PC-3 (cell line): ENCODE data around the gene ARHGAP22. TPM values are rescaled to one million over a fixed set of nuclear protein-coding genes. Genes with fewer than 3 reads are reported as not detected.

Experiments
- ATAC-seq: fragments of 200-7000 bp; cut with Tn5 transposase; 2 replicates; pipeline ENCODE4 v1.9.1; 2020; ENCODE audit warnings: mild to moderate bottlenecking, moderate library complexity
- BruUV-seq: library from RNA; stranded (reverse); fragments of 400-500 nt; replicated peaks from 2 replicates; lab custom pipeline; 2021; lab: Mats Ljungman, UMichigan
- CTCF ChIA-PET: fragments of 300-600 bp; sonication (Branson Sonifier 250); formaldehyde crosslinking; loops from one replicate; lab custom pipeline; 2022; ENCODE audit warnings: antibody characterized with exemption; lab: Charles Lee
- POLR2A ChIA-PET: fragments of 300-600 bp; sonication (Branson Sonifier 250); formaldehyde crosslinking; loops from one replicate; lab custom pipeline; 2022; ENCODE audit warnings: antibody characterized with exemption; ENCODE audit not compliant: unreplicated experiment; lab: Charles Lee
- DNase-seq: peaks from one replicate; pipeline ENCODE4 v3.0.0-alpha.2; 2015
- H2AFZ ChIP-seq: fragments of 300-600 bp; sonication (generic); 2 replicates; pipeline ENCODE4 v1.6.0; 2016; ENCODE audit warnings: antibody characterized with exemption, low read length
- H3F3A ChIP-seq: fragments of 300-600 bp; sonication (generic); one replicate; pipeline ENCODE4 v1.6.0; 2017; ENCODE audit warnings: antibody characterized with exemption, low read length, control low read depth, mild to moderate bottlenecking; ENCODE audit not compliant: unreplicated experiment
- H3K27ac ChIP-seq: fragments of 300-600 bp; sonication (generic); 2 replicates; pipeline ENCODE4 v1.5.1; 2016; ENCODE audit warnings: mild to moderate bottlenecking, low read length
- H3K27me3 ChIP-seq: fragments of 300-600 bp; sonication (generic); 2 replicates; pipeline ENCODE4 v1.6.1; 2016; ENCODE audit warnings: low read length, mixed read lengths
- H3K36me3 ChIP-seq: fragments of 300-600 bp; sonication (generic); 2 replicates; pipeline ENCODE4 v1.6.1; 2016; ENCODE audit warnings: low read depth, mixed run types, low read length, mixed read lengths
- H3K4me1 ChIP-seq: fragments of 300-600 bp; sonication (generic); 2 replicates; pipeline ENCODE4 v1.5.1; 2016; ENCODE audit warnings: low read length; ENCODE audit not compliant: insufficient read depth
- H3K4me2 ChIP-seq: fragments of 300-600 bp; sonication (generic); 2 replicates; pipeline ENCODE4 v1.6.0; 2016; ENCODE audit warnings: low read length
- H3K4me3 ChIP-seq: fragments of 300-600 bp; sonication (generic); 2 replicates; pipeline ENCODE4 v1.5.1; 2016; ENCODE audit warnings: mild to moderate bottlenecking, low read length, mixed read lengths
- H3K79me2 ChIP-seq: fragments of 300-600 bp; sonication (generic); 2 replicates; pipeline ENCODE4 v1.6.1; 2017; ENCODE audit warnings: low read length, mixed read lengths
- H3K9ac ChIP-seq: fragments of 300-600 bp; sonication (generic); 2 replicates; pipeline ENCODE4 v1.6.0; 2016; ENCODE audit warnings: mild to moderate bottlenecking, low read length
- H3K9me2 ChIP-seq: fragments of 300-600 bp; sonication (generic); replicated peaks from 2 replicates; pipeline ENCODE4 v1.6.1; 2016; ENCODE audit warnings: mixed run types, low read length, mixed read lengths
- H3K9me3 ChIP-seq: fragments of 300-600 bp; sonication (generic); 2 replicates; pipeline ENCODE4 v1.6.1; 2016; ENCODE audit warnings: low read length, mixed read lengths
- H4K20me1 ChIP-seq: fragments of 300-600 bp; sonication (generic); 2 replicates; pipeline ENCODE4 v1.6.1; 2016; ENCODE audit warnings: low read length, mixed read lengths
- EZH2 ChIP-seq: fragments of 300-600 bp; sonication (generic); IDR thresholded peaks from one replicate; pipeline ENCODE4 v1.6.1; 2017; ENCODE audit warnings: antibody characterized with exemption, mild to moderate bottlenecking, low read length; ENCODE audit not compliant: unreplicated experiment
- EZH2phosphoT487 ChIP-seq: fragments of 300-600 bp; sonication (generic); IDR thresholded peaks from 2 replicates; pipeline ENCODE4 v1.6.1; 2018; ENCODE audit warnings: mild to moderate bottlenecking, antibody characterized with exemption, low read length, borderline replicate concordance
- intact Hi-C: fragments of 100-400 bp; cut with micrococcal nuclease; formaldehyde crosslinking; loops from 2 replicates; pipeline ENCODE4 v1.9.0; 2023
- total RNA-seq: library from RNA; depleted of rRNA; stranded (reverse); fragments of >200 nt; gene quantifications from 2 replicates; pipeline ENCODE4 v1.2.3, GENCODE V29; 2014
- TF ChIP-seq, protein P1 (sequence below): fragments of 300-600 bp; sonication (generic); conservative IDR thresholded peaks from 2 replicates; pipeline ENCODE4 v1.5.1; 2017; ENCODE audit warnings: antibody characterized with exemption, low read depth, mild to moderate bottlenecking, low read length

The ARHGAP22 gene
- total RNA-seq, 1 experiment from 2014 or later = 12.2 TPM

DNA sequence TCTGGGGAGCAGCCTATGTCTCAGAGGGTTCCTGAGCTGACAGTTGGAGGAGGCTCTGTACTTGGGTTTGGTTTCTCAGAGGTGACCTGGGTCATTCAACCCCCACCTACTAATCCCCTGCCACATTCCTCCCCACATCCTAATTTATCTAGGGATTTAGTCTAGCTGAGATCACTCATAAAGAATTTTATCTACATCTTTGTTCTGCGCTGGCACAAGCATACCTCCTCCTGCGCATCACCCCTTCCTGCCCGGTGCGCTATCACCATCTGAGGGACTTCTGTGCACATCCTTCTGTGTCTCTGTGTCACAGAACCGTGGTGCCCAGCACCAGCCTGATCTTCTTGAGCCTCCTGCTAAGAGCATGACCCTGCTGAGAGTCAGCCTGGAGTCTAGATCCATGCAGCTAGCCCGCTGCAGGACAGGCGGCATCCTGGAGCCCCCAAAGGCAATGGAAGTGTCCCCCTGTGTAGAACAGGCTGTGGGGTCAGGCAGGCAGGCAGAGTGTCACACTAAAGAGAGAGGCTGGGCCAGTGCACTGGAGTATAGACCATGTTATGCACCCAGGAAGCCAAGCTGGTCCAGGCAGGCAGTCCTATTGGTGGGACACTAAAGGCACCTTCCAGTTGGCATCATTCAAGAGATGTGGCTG lies 63.6 kb downstream of the ARHGAP22 start:
- no peak for ATAC-seq
- Histone ChIP-seq H3K4me1 (no peaks in the 10 kb centered on the region), H3K9me2 (no peaks in the 10 kb centered on the region), H3K27ac (no peak overlapping the region), H2AFZ (no peak overlapping the region), H3K9ac (no peak overlapping the region), H3K4me2 (no peak overlapping the region), H3F3A (no peaks in the 10 kb centered on the region), H3K79me2 (no peaks in the 10 kb centered on the region), H3K4me3 (no peak overlapping the region), H3K36me3 (no peaks in the 10 kb centered on the region), H4K20me1 (no peaks in the 10 kb centered on the region), H3K9me3 (no peaks in the 10 kb centered on the region), H3K27me3 (no peaks in the 10 kb centered on the region)
- no TSS peak for BruUV-seq
- DNase-seq = no peak
- intact Hi-C loops = no loop called here
- ChIA-PET CTCF (no interaction called here), POLR2A (no interaction called here)
- no peak for TF ChIP-seq EZH2phosphoT487
- TF ChIP-seq EZH2 = no peak
- TF ChIP-seq, protein P1, sequence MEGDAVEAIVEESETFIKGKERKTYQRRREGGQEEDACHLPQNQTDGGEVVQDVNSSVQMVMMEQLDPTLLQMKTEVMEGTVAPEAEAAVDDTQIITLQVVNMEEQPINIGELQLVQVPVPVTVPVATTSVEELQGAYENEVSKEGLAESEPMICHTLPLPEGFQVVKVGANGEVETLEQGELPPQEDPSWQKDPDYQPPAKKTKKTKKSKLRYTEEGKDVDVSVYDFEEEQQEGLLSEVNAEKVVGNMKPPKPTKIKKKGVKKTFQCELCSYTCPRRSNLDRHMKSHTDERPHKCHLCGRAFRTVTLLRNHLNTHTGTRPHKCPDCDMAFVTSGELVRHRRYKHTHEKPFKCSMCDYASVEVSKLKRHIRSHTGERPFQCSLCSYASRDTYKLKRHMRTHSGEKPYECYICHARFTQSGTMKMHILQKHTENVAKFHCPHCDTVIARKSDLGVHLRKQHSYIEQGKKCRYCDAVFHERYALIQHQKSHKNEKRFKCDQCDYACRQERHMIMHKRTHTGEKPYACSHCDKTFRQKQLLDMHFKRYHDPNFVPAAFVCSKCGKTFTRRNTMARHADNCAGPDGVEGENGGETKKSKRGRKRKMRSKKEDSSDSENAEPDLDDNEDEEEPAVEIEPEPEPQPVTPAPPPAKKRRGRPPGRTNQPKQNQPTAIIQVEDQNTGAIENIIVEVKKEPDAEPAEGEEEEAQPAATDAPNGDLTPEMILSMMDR = no peak

DNA sequence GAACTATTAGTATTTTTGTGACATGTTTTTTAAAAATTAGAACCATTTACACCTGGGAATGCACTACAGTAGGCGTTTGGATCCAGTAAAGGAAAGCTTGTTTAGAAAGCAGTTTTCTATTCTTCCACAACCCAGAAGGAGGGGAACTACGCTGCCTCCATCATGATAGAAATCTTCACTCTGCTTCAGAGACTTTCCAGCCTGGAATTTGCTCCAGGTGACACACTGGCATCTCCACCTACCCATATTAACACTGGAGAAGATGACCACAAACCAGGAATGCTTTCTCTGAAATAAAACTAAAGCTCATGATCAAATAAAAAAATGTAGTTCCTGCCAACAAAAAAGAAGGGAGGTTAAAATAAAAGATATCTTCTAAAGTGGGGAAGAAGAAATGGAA lies 66.3 kb downstream of the ARHGAP22 start:
- Histone ChIP-seq H3K4me1 (no peaks in the 10 kb centered on the region), H4K20me1 (no peaks in the 10 kb centered on the region), H3K9ac (no peak overlapping the region), H3F3A (no peaks in the 10 kb centered on the region), H3K27me3 (no peaks in the 10 kb centered on the region), H2AFZ (no peak overlapping the region), H3K4me3 (no peak overlapping the region), H3K9me2 (no peaks in the 10 kb centered on the region), H3K9me3 (no peaks in the 10 kb centered on the region), H3K79me2 (no peaks in the 10 kb centered on the region), H3K4me2 (no peak overlapping the region), H3K27ac (no peak overlapping the region), H3K36me3 (no peaks in the 10 kb centered on the region)
- POLR2A ChIA-PET = no interaction called here
- ATAC-seq (no peak), DNase-seq (no peak)
- no TSS peak for BruUV-seq
- TF ChIP-seq EZH2phosphoT487 (no peak), EZH2 (no peak)
- TF ChIP-seq, protein P1 = no peak
- CTCF ChIA-PET = interaction anchor here (0.7 to 0.8 kb wide), 2 partner anchors 20 to 117 kb away, joined by 4 to 15 read pairs; no protein-coding TSS in a partner anchor
- intact Hi-C loops = no loop called here
